UCSD-AML1 (cell line): ENCODE results near the gene FHIP2A.
"Not testable (repeated sequence)": the region's sequence is repeated elsewhere in the genome, so short reads cannot be mapped to it uniquely, and the experiment has no call there.

Experiments used
- DNase-seq: peaks from one replicate; lab custom pipeline; 2025; ENCODE audit not compliant: unreplicated experiment; lab: John Stamatoyannopoulos, UW

FHIP2A gene

GRCh38 chr10:114816308-114816707, 5.3 kb upstream of the FHIP2A start:
- DNase-seq, result no peak

- no peak for DNase-seq
Observed at GRCh38 chr10:114819322-114819721, 2.3 kb upstream of the FHIP2A start.

- DNase-seq, result no peak
Observed at GRCh38 chr10:114821915-114822443, 399 bp downstream of the FHIP2A start.

GRCh38 chr10:114822444-114823076, 980 bp downstream of the FHIP2A start:
- DNase-seq, result peak; percentile 52

GRCh38 chr10:114823077-114823463, 1.5 kb downstream of the FHIP2A start:
- no peak for DNase-seq

GRCh38 chr10:114824391-114824790, 2.8 kb downstream of the FHIP2A start:
- no peak for DNase-seq

GRCh38 chr10:114825513-114826253, 4.1 kb downstream of the FHIP2A start:
- no peak for DNase-seq

GRCh38 chr10:114829160-114829909, 7.8 kb downstream of the FHIP2A start:
- no peak for DNase-seq

- DNase-seq, result no peak
Observed at GRCh38 chr10:114831186-114831867, 9.7 kb downstream of the FHIP2A start.

- no peak for DNase-seq
Observed at GRCh38 chr10:114837690-114838089, 16.1 kb downstream of the FHIP2A start.

- DNase-seq, result no peak
Observed at GRCh38 chr10:114839901-114840300, 18.3 kb downstream of the FHIP2A start.

GRCh38 chr10:114845978-114846693, 24.6 kb downstream of the FHIP2A start:
- no peak for DNase-seq

- not testable (repeated sequence) for DNase-seq
Observed at GRCh38 chr10:114847517-114847916, 25.9 kb downstream of the FHIP2A start.

GRCh38 chr10:114849674-114850073, 28.1 kb downstream of the FHIP2A start:
- no peak for DNase-seq

- no peak for DNase-seq
Observed at GRCh38 chr10:114850126-114850525, 28.5 kb downstream of the FHIP2A start.

GRCh38 chr10:114851336-114851735, 29.8 kb downstream of the FHIP2A start:
- DNase-seq, result no peak

- DNase-seq, result no peak
Observed at GRCh38 chr10:114852197-114852596, 30.6 kb downstream of the FHIP2A start.

- no peak for DNase-seq
Observed at GRCh38 chr10:114854906-114855305, 33.3 kb downstream of the FHIP2A start.

GRCh38 chr10:114855776-114856543, 34.4 kb downstream of the FHIP2A start:
- DNase-seq, result no peak
